A172 (cell line): Measurements from ENCODE around the gene THAP4. TPM values are rescaled to one million over a fixed set of nuclear protein-coding genes. Genes with fewer than 3 reads are reported as not detected.

Source experiments
- DNase-seq: peaks from one replicate; pipeline ENCODE4 v3.0.0-alpha.2; 2015; ENCODE audit warnings: low spot score
- total RNA-seq: library from RNA; depleted of rRNA; stranded (reverse); fragments of >200 nt; shearing (Covaris generic); gene quantifications from 2 replicates; pipeline ENCODE4 v1.2.3, GENCODE V29; 2014

THAP4 gene
- total RNA-seq, 1 experiment from 2014 or later = 85.7 TPM

- no peak for DNase-seq
Observed at GRCh38 chr2:241638940-241639339, 2.0 kb upstream of the THAP4 start.

GRCh38 chr2:241637795-241638660, 1.1 kb upstream of the THAP4 start:
- no peak for DNase-seq

- no peak for DNase-seq
Observed at GRCh38 chr2:241636182-241637017, 558 bp downstream of the THAP4 start.

- DNase-seq = no peak
Observed at GRCh38 chr2:241635756-241636155, 1.2 kb downstream of the THAP4 start.

GRCh38 chr2:241633561-241633960, 3.4 kb downstream of the THAP4 start:
- no peak for DNase-seq

GRCh38 chr2:241632478-241633325, 4.3 kb downstream of the THAP4 start:
- no peak for DNase-seq

GRCh38 chr2:241629762-241630435, 7.1 kb downstream of the THAP4 start:
- no peak for DNase-seq

- DNase-seq = no peak
Observed at GRCh38 chr2:241627675-241628074, 9.3 kb downstream of the THAP4 start.

GRCh38 chr2:241620419-241620769, 16.6 kb downstream of the THAP4 start:
- DNase-seq = no peak

GRCh38 chr2:241619597-241620418, 17.1 kb downstream of the THAP4 start:
- no peak for DNase-seq

GRCh38 chr2:241618829-241619228, 18.1 kb downstream of the THAP4 start:
- DNase-seq = no peak

- no peak for DNase-seq
Observed at GRCh38 chr2:241618296-241618805, 18.6 kb downstream of the THAP4 start.

- DNase-seq = peak; percentile 32
Observed at GRCh38 chr2:241617431-241618154, 19.4 kb downstream of the THAP4 start.

GRCh38 chr2:241616168-241617125, 20.5 kb downstream of the THAP4 start:
- DNase-seq = no peak

- DNase-seq = no peak
Observed at GRCh38 chr2:241615522-241616052, 21.4 kb downstream of the THAP4 start.

GRCh38 chr2:241615041-241615440, 21.9 kb downstream of the THAP4 start:
- no peak for DNase-seq

GRCh38 chr2:241613017-241613780, 23.8 kb downstream of the THAP4 start:
- DNase-seq = no peak
